Measurements from ENCODE around the gene EYA2. TPM values are rescaled to one million over a fixed set of nuclear protein-coding genes. Genes with fewer than 3 reads are reported as not detected.
A peak's percentile ranks its signal among the peaks of the same experiment; 100 is the strongest.

EYA2 gene
- polyA plus RNA-seq, 1 donor (not counting 4 experiments of a cell fraction or from before 2014, with no cell fraction given), result not detected

GRCh38 chr20:47189060-47189459 is 294.4 kb downstream of the EYA2 start:
- H3K9me3 ChIP-seq (ENCODE audit: control insufficient read depth, low read depth, low read length), result no peaks in the 10 kb centered on the region
- no peak overlapping the region for H3K4me3 ChIP-seq (ENCODE audit: control insufficient read depth in 2 of 3, extremely low read depth in 1 of 3, insufficient read depth in 2 of 3, low read depth in 1 of 3, low read length in 3 of 3)
- no peak for TF ChIP-seq EZH2 (IDR thresholded peaks at IDR 0.05; ENCODE audit: low read length)
- TF ChIP-seq CTCF (optimal IDR thresholded peaks at IDR 0.05 in 1 of 3, IDR thresholded peaks at IDR 0.05 in 1 of 3, conservative IDR thresholded peaks at IDR 0.05 in 1 of 3; ENCODE audit: extremely low read depth in 1 of 3, insufficient read depth in 2 of 3, low read length in 3 of 3), result no peak
- no peak overlapping the region for H3K9ac ChIP-seq (ENCODE audit: control insufficient read depth, extremely low read depth, insufficient read depth, low read length)
- FAIRE-seq (no peak), DNase-seq (ENCODE audit: low read depth, low spot score) (no peak)
- H4K20me1 ChIP-seq (ENCODE audit: control insufficient read depth, extremely low read depth, insufficient read depth, low read length), result no peaks in the 10 kb centered on the region
- no peak overlapping the region for H2AFZ ChIP-seq (ENCODE audit: control insufficient read depth, low read length)
- H3K4me1 ChIP-seq (ENCODE audit: control insufficient read depth, extremely low read depth, insufficient read depth, low read length), result peaks cover 12% of the 10 kb centered on the region
- H3K36me3 ChIP-seq (ENCODE audit: control insufficient read depth in 2 of 2, extremely low read depth in 1 of 2, insufficient read depth in 2 of 2, low read length in 2 of 2), result no peaks in the 10 kb centered on the region
- H3K4me2 ChIP-seq (ENCODE audit: control insufficient read depth, extremely low read depth, insufficient read depth, low read depth, low read length), result no peak overlapping the region
- H3K9me1 ChIP-seq (ENCODE audit: control insufficient read depth, extremely low read depth, insufficient read depth, low read length), result no peaks in the 10 kb centered on the region
- no peaks in the 10 kb centered on the region for H3K27me3 ChIP-seq (ENCODE audit: control insufficient read depth, extremely low read depth, insufficient read depth, low read length)
- H3K27ac ChIP-seq (ENCODE audit: control insufficient read depth, insufficient read depth, low read length), result no peak overlapping the region
- dilution Hi-C loops (cut with MboI; ENCODE audit: extremely low pct_ligation_motif_present, low sequenced_read_pairs), result no loop called here
- no peaks in the 10 kb centered on the region for H3K79me2 ChIP-seq (ENCODE audit: control insufficient read depth, insufficient read depth, low read length)

GRCh38 chr20:47191074-47191673 is 296.5 kb downstream of the EYA2 start:
- no peak overlapping the region for H2AFZ ChIP-seq (ENCODE audit: control insufficient read depth, low read length)
- H3K27ac ChIP-seq (ENCODE audit: control insufficient read depth, insufficient read depth, low read length), result peak overlapping the region; percentile 42
- H4K20me1 ChIP-seq (ENCODE audit: control insufficient read depth, extremely low read depth, insufficient read depth, low read length), result no peaks in the 10 kb centered on the region
- no peak for TF ChIP-seq EZH2 (IDR thresholded peaks at IDR 0.05; ENCODE audit: low read length)
- no peak for TF ChIP-seq CTCF (optimal IDR thresholded peaks at IDR 0.05 in 1 of 3, IDR thresholded peaks at IDR 0.05 in 1 of 3, conservative IDR thresholded peaks at IDR 0.05 in 1 of 3; ENCODE audit: extremely low read depth in 1 of 3, insufficient read depth in 2 of 3, low read length in 3 of 3)
- DNase-seq (ENCODE audit: low read depth, low spot score) (peak; percentile 68), FAIRE-seq (peak; percentile 93)
- no peak overlapping the region for H3K4me3 ChIP-seq (ENCODE audit: control insufficient read depth in 2 of 3, extremely low read depth in 1 of 3, insufficient read depth in 2 of 3, low read depth in 1 of 3, low read length in 3 of 3)
- no peaks in the 10 kb centered on the region for H3K79me2 ChIP-seq (ENCODE audit: control insufficient read depth, insufficient read depth, low read length)
- H3K4me1 ChIP-seq (ENCODE audit: control insufficient read depth, extremely low read depth, insufficient read depth, low read length), result peaks cover 12% of the 10 kb centered on the region
- H3K4me2 ChIP-seq (ENCODE audit: control insufficient read depth, extremely low read depth, insufficient read depth, low read depth, low read length), result peak overlapping the region; percentile 9
- dilution Hi-C loops (cut with MboI; ENCODE audit: extremely low pct_ligation_motif_present, low sequenced_read_pairs), result no loop called here
- H3K27me3 ChIP-seq (ENCODE audit: control insufficient read depth, extremely low read depth, insufficient read depth, low read length), result no peaks in the 10 kb centered on the region
- H3K36me3 ChIP-seq (ENCODE audit: control insufficient read depth in 2 of 2, extremely low read depth in 1 of 2, insufficient read depth in 2 of 2, low read length in 2 of 2), result no peaks in the 10 kb centered on the region
- H3K9me1 ChIP-seq (ENCODE audit: control insufficient read depth, extremely low read depth, insufficient read depth, low read length), result no peaks in the 10 kb centered on the region
- H3K9ac ChIP-seq (ENCODE audit: control insufficient read depth, extremely low read depth, insufficient read depth, low read length), result no peak overlapping the region
- no peaks in the 10 kb centered on the region for H3K9me3 ChIP-seq (ENCODE audit: control insufficient read depth, low read depth, low read length)
